Right ventricle myocardium inferior (tissue), 1 donor: ENCODE results near the gene TAGLN2. TPM values are rescaled to one million over a fixed set of nuclear protein-coding genes. Genes with fewer than 3 reads are reported as not detected.

Experiments
- ATAC-seq: fragments of 200-7000 bp; cut with Tn5 transposase; one replicate; pipeline ENCODE4 v1.9.1; 2020; ENCODE audit warnings: mild to moderate bottlenecking, moderate library complexity
- DNase-seq: peaks from one replicate; pipeline ENCODE4 v3.0.0; 2021; ENCODE audit errors: missing footprints
- intact Hi-C: fragments of 100-400 bp; cut with DNase I; formaldehyde crosslinking; loops from one replicate; pipeline ENCODE4 v1.11.0; 2022
- total RNA-seq: library from RNA; stranded (reverse); fragmentation: NEBNext Ultra II Directional; extraction: Animal tissue kit (Norgen Biotek cat#: 25700); gene quantifications from one replicate; pipeline ENCODE4 v1.2.1, GENCODE V29; 2021
- donor health status: DM: no; HTN: yes; CAD: no; lungs with severe emphysema.

The TAGLN2 gene
- total RNA-seq, 1 donor from 2014 or later = 143 TPM

GRCh38 chr1:159927849-159928431, 2.6 kb upstream of the TAGLN2 start:
- DNase-seq (no peak), ATAC-seq (no peak)
- intact Hi-C loops = loop anchor here (5.0 kb wide), 1 partner anchor 36 kb away; no protein-coding TSS in a partner anchor

GRCh38 chr1:159927211-159927848, 2.0 kb upstream of the TAGLN2 start:
- ATAC-seq (no peak), DNase-seq (no peak)
- intact Hi-C loops = loop anchor here (5.0 kb wide), 1 partner anchor 35 kb away; no protein-coding TSS in a partner anchor

DNA sequence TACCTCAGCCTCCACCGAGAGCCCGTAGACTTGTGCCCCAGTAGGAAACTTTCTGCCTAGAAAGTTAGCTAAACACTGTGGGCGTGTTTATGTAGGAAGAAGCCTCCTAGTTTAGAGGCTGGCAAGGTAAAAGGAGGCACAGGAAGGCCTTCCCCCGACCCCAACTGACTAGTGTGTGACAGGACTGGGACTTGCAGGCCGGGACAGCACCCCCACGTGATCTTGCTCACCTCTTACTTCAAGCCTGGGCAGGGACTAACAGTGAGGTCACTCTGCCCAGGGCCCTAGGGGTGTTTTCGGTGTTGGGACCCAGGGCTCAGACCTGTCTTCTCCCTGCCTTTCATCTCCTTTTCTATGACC, 392 bp upstream of the TAGLN2 start:
- intact Hi-C loops = loop anchor here (2.0 to 5.0 kb wide), 2 partner anchors 33 to 71 kb away; no protein-coding TSS in a partner anchor
- ATAC-seq (no peak), DNase-seq (no peak)

DNA sequence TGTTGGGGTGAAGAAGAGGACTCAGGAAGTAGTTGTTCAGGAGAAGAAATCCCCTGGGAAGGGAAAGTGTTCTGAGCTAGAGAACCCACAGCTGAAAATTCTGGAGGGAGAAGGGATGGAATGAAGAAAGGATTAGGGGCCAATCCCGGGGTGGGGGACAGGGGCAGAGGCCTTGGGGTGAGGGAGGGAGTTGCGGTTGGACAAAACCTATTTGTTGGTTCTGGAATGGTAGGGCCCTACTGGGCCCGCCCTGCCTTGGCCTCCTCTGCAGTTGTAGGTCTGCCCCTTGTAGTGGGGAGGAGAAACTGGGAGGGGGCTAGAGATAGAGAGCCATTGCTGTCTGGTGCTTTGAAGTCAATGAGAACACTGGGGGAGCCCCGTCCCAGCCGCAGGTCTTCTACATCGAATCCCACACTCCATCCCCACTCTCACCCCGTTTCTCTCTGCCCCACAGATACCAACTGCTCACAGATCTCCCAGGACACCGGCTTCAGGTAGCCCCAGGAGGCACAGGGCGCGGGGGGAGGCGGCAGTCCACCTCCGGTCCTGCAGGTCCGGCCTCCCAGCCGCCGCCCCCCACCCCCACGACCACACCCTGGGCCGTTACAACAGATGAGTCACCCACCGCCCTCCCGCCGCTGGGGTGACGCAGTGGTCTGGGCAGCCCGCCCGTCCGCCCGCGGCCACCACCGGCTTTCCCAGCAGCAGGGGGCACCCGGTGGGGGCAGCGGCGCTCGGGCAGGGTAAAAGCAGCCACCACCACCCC, 1.1 kb downstream of the TAGLN2 start:
- peak; percentile 95 for DNase-seq
- ATAC-seq = peak; percentile 69
- intact Hi-C loops = loop anchor here (2.0 kb wide), 1 partner anchor 69 kb away; no protein-coding TSS in a partner anchor

DNA sequence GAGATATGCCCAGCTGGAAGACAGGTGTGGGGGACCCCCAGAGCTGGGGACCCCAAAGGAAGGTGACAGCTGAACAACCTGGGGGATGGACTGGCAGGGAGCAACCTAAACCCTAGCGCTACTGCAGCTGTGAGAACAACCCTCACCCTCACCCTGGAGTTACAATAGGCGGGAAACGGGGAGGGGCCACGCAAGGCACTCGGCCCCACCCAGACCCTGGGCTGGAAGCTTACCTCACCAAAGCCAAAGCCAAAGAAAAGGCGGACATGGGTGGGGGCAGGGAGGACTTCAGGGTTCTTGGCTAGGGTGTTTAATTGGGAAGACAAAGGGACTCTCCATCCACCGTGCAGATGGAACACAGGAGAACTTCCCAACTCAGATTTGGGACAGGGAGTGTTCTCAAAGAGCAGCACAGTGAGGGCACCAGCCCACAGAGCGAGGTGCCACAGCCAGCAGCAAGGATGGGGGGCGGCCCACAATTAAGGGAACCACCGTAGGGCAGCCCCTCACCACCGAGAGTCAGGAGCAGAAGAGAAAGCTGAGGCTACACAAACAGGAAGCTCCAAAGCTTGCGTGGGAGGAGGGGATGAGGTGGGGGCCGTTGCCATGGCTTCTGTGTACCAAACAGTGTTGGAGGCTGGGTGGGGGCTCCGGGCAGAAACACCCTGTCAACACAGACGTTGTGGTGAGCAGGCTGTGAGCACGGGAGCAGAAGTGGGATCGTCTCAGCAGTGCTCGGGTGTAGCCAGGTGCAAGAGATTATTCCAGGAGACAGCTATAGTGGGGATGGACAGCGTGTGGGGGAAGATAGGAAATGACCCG, 1.9 kb downstream of the TAGLN2 start:
- peak; percentile 63 for ATAC-seq
- intact Hi-C loops = loop anchor here (2.0 kb wide), 1 partner anchor 69 kb away; no protein-coding TSS in a partner anchor
- DNase-seq = peak; percentile 92

DNA sequence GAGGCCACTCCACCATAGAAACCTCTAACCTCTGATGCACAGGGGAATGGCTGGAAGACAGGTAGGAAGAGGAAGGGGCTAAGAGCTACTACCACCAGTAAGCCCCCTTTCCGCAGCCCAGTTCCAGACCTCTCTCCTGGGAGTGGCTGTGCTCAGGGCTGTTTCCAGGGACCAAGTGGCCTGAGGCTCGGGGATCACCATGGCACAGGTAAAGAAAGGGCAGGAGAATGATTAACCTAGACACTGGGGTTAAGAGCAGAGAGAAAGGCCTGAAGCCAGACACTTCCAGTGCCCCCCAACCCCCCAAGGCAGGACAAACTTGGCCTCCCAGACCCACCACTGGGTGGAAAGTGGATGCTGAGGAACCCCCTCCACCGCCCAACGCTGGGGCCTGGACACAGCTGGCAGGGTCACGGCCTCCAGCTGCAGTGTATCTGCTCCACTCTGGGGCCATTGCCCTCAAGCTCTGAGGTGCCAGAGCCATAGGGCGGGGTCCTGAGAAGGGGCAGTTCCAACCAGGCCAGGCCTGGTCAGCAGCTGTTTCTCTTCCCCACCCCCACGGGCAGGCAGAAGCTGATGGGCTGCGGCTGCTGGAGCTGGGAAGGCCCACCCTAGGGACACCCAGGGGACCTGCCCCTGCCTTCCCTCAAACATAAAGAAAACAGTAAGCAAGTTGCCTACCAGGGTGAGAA, 2.6 kb downstream of the TAGLN2 start:
- intact Hi-C loops = no loop called here
- peak; percentile 34 for ATAC-seq
- peak; percentile 89 for DNase-seq

- DNase-seq (no peak), ATAC-seq (no peak)
- intact Hi-C loops = no loop called here
Measured at GRCh38 chr1:159921700-159922504, 3.4 kb downstream of the TAGLN2 start.

DNA sequence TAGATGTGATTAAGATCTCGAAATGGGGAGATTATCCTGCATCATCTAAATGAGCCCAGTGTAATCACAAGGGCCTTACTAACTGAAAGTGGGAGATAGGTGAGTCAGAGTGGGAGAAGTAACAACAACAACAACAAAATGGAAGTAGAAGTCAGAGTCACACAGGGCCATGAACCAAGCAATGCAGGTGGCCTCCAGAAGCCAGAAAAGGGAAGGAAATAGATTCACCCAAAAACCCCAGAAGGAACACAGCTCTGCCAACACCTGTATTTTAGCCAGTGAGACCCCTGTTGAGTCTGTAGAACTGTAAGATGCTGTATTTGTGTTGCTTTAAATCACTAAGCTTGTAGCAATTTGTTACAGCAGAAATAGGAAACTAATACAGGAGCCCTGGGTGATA, 4.1 kb downstream of the TAGLN2 start:
- ATAC-seq (no peak), DNase-seq (no peak)
- intact Hi-C loops = no loop called here

DNA sequence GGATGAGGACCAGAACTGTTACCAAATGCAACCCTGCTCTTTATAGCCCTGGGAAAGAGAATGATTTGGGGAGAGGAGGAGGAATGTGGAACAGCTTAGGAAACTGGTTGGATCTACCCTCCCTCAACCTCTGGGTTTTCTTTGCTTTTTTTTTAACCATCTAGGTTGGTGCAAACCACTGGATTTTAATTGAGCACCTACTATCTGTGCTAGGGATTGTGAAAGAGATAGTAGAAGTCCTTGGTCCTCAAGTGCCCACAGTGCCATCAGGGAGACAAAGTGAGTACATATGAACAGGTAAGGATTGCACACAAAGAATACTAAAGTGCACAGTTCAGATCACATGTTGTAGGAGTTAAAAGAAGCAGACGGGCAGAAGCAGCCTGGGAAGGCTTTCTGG, 4.7 kb downstream of the TAGLN2 start:
- DNase-seq (no peak), ATAC-seq (no peak)
- intact Hi-C loops = no loop called here

- DNase-seq (no peak), ATAC-seq (no peak)
- intact Hi-C loops = no loop called here
Measured at GRCh38 chr1:159920202-159920601, 5.1 kb downstream of the TAGLN2 start.

GRCh38 chr1:159919236-159919865, 6.0 kb downstream of the TAGLN2 start:
- intact Hi-C loops = no loop called here
- ATAC-seq (no peak), DNase-seq (no peak)

DNA sequence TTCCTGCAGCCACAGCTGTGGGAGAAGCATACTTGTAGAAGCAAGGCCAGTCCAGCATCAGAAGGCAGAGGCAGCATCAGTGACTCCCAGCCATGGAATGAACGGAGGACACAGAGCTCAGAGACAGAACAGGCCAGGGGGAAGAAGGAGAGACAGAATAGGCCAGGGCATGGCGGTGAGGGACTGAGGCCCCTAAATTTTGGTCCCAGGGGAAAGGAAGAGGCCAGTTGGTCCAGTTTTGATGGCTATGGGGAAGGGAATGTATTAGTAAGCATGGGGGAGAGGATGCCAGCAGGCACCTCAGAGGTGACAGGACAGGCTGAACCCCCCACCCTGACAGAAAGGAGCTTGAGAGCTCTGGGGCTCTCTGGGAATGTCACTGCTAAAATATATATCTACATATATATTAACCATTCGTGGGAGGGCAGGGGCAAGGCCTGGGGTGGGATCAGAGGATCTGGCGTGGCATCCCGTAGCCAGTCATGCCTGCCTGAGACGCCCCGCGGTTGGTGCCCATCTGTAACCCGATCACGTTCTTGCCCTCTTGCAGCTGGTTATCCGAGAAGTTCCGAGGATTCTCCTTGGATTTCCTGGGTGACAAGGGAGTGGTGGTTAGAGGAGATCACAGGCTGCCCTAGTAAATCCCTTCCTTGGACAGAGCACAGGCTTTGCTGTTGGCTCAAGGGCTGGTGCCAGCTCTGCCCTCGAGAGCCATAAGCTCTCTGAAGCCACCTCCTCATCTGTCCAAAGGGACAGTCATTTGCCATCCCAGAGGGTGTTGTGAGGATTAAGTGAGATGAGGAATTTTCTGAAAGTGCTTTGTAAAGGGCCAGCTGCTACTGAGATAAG, 6.7 kb downstream of the TAGLN2 start:
- intact Hi-C loops = no loop called here
- no peak for DNase-seq
- no peak for ATAC-seq

DNA sequence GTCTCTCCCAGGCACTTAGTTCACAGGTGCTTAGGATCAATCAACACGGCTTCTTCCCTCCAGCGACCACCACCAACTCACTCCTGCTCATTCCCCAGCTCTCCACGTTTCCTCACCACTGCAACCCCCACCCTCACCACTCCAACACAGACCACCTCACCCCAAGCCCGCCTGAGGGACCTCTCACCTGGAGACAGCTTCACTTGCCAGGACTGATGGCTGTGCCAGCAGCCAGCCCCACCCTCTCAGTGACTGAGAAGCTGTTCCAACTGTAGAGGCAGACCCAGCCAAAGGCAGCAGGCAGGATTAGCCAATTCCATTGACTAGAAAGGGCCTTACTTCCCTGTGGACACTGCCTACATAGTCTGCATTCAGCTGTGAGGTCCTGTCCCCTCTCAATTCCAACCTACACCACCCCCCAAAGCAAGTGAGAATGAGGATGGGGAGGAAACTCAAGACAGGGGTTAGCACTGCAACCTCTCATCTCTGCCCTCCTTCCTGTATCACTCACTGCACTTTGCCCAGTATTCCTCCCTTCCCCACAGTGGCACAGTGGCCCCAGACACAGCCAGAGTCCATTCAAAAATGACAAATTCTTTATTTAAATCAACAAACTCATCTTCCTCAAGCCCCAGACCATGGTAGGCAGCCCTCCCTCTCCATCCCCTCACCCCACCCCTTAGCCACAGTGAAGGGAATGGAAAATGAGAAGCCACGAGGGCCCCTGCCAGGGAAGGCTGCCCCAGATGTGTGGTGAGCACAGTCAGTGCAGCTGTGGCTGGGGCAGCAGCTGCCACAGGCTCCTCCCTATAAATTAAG, 7.6 kb downstream of the TAGLN2 start:
- ATAC-seq = no peak
- DNase-seq = no peak
- intact Hi-C loops = no loop called here

DNA sequence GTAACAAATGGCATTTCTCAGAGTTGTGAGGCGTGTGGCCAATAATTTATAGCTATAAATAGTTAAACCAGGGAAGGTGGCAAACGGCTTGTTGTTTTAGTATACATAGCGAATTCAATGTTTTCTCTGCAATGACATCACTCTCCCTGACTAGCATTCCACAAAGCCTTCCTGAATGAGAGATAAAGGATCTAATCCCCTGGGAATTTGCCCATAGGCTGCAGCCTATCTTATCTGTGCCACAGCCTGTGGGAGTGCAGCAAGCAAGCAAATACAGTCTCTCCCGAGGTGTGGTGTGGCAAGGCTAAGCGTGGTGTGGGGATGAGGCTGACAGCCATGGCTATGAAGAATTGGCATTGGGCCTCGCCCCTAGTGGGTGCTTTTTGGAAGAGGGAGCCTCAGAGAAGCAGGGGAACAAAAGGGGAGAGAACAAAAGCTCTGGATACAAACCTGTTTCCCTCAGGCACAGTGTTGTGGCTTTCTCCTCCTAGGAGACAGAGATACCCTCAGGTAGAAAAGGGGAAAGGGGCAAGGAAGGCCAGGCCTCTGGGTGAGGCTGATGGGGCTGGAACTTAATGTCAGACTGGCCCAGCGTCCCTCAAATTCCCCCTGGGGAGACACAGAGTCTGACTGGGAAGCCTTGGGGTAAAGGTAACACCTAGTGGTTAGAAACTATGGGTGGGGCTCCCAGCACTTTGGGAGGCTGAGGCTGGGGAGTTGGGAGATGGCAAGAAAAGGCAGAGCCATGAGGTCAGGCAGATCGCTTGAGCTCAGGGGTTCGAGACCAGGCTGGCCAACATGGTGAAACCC, 8.9 kb downstream of the TAGLN2 start:
- intact Hi-C loops = no loop called here
- ATAC-seq (no peak), DNase-seq (no peak)
